CD14-positive monocyte (primary cell): ENCODE data around the gene METTL24. TPM values are rescaled to one million over a fixed set of nuclear protein-coding genes. Genes with fewer than 3 reads are reported as not detected.

ENCODE experiments used
- DNase-seq, 3 donors: peaks; one replicate each; pipeline ENCODE4 v3.0.0-alpha.2; 2011 to 2022
- H2AFZ ChIP-seq: 2 replicates; pipeline ENCODE4 v1.6.0; 2012; ENCODE audit warnings: mild to moderate bottlenecking, low read depth, low read length, inconsistent platforms; ENCODE audit not compliant: insufficient read depth, poor library complexity, severe bottlenecking
- H3K27ac ChIP-seq, 2 donors: 1 replicate in 1 of 2; 2 replicates in 1 of 2; pipeline ENCODE4 v1.5.1; 2012 to 2013; ENCODE audit warnings: low read length in 2 of 2, control low read depth in 1 of 2, inconsistent platforms in 1 of 2, low read depth in 1 of 2, mild to moderate bottlenecking in 1 of 2
- H3K27me3 ChIP-seq, 2 donors: one replicate each; pipeline versions ENCODE4 v1.6.0 to v1.6.1; 2011 to 2013; ENCODE audit warnings: low read length in 2 of 2; ENCODE audit not compliant: control insufficient read depth in 2 of 2, insufficient read depth in 2 of 2
- H3K36me3 ChIP-seq, 2 donors: replicated peaks in 1 of 2; 1 replicate in 1 of 2; 2 replicates in 1 of 2; pipeline versions ENCODE4 v1.5.1 to v1.6.1; 2012 to 2013; ENCODE audit warnings: low read length in 2 of 2, control low read depth in 1 of 2, inconsistent platforms in 1 of 2, mild to moderate bottlenecking in 1 of 2; ENCODE audit not compliant: insufficient read depth in 2 of 2, control insufficient read depth in 1 of 2
- H3K4me1 ChIP-seq, 2 donors: 1 replicate in 1 of 2; 2 replicates in 1 of 2; pipeline versions ENCODE4 v1.5.1 to v1.6.1; 2012 to 2013; ENCODE audit warnings: low read length in 2 of 2, control low read depth in 1 of 2, inconsistent platforms in 1 of 2, mild to moderate bottlenecking in 1 of 2, moderate library complexity in 1 of 2; ENCODE audit not compliant: insufficient read depth in 2 of 2, control insufficient read depth in 1 of 2
- H3K4me2 ChIP-seq: replicated peaks from 2 replicates; pipeline ENCODE3; 2012; ENCODE audit warnings: low read length, moderate library complexity, mild to moderate bottlenecking; ENCODE audit not compliant: poor library complexity, severe bottlenecking; ENCODE audit errors: extremely low read depth
- H3K4me3 ChIP-seq, 3 experiments: fragments of 200-600 bp in 1 of 3; sonication (generic) in 1 of 3; replicated peaks in 1 of 3; 1 replicate in 2 of 3; 2 replicates in 1 of 3; pipeline ENCODE4 v1.5.1; 2011 to 2013; ENCODE audit warnings: low read length in 3 of 3, mild to moderate bottlenecking in 3 of 3, control low read depth in 2 of 3, low read depth in 2 of 3, inconsistent platforms in 1 of 3, moderate library complexity in 1 of 3
- H3K79me2 ChIP-seq: 2 replicates; pipeline ENCODE4 v1.6.0; 2012; ENCODE audit warnings: mild to moderate bottlenecking, control low read depth, inconsistent platforms, low read length, moderate library complexity; ENCODE audit not compliant: insufficient read depth
- H3K9ac ChIP-seq: 2 replicates; pipeline ENCODE4 v1.6.0; 2017; ENCODE audit warnings: low read length, mild to moderate bottlenecking; ENCODE audit not compliant: insufficient read depth, poor library complexity, severe bottlenecking
- H3K9me3 ChIP-seq, 2 donors: replicated peaks in 1 of 2; 1 replicate in 1 of 2; 2 replicates in 1 of 2; pipeline versions ENCODE4 v1.5.1 to v1.6.1; 2012 to 2013; ENCODE audit warnings: low read length in 2 of 2, control low read depth in 1 of 2; ENCODE audit not compliant: control insufficient read depth in 1 of 2, insufficient read depth in 1 of 2
- H4K20me1 ChIP-seq: 2 replicates; pipeline ENCODE4 v1.6.0; 2012; ENCODE audit warnings: mild to moderate bottlenecking, low read length, control low read depth, moderate library complexity; ENCODE audit not compliant: insufficient read depth
- H3K27ac Mint-ChIP-seq, 7 donors: one replicate each; pipeline ENCODE4 v1.8.0; 2020; ENCODE audit warnings: mild to moderate bottlenecking in 7 of 7, mixed read lengths in 7 of 7, moderate library complexity in 6 of 7, inconsistent platforms in 2 of 7
- H3K27me3 Mint-ChIP-seq, 3 donors: one replicate each; pipeline ENCODE4 v1.8.0; 2021 to 2022; ENCODE audit warnings: low read depth in 3 of 3, mild to moderate bottlenecking in 3 of 3, mixed read lengths in 3 of 3, moderate library complexity in 3 of 3, inconsistent platforms in 1 of 3
- H3K36me3 Mint-ChIP-seq, 2 donors: one replicate each; pipeline ENCODE4 v1.8.0; 2020; ENCODE audit warnings: mixed read lengths in 2 of 2, inconsistent platforms in 1 of 2, mild to moderate bottlenecking in 1 of 2
- H3K4me1 Mint-ChIP-seq: one replicate; pipeline ENCODE4 v1.8.0; 2020; ENCODE audit warnings: mild to moderate bottlenecking, mixed read lengths
- H3K4me3 Mint-ChIP-seq, 2 donors: one replicate each; pipeline ENCODE4 v1.8.0; 2020; ENCODE audit warnings: mild to moderate bottlenecking in 2 of 2, mixed read lengths in 2 of 2, moderate library complexity in 1 of 2
- H3K9me3 Mint-ChIP-seq, 7 donors: one replicate each; pipeline ENCODE4 v1.8.0; 2020 to 2022; ENCODE audit warnings: mixed read lengths in 7 of 7, mild to moderate bottlenecking in 6 of 7, moderate library complexity in 6 of 7, inconsistent platforms in 2 of 7
- CTCF ChIP-seq: fragments of 200-600 bp; IDR thresholded peaks from one replicate; pipeline ENCODE4 v1.8.0; 2022; ENCODE audit warnings: antibody characterized with exemption, mild to moderate bottlenecking
- WGBS: methylation state at CpG from one replicate; pipeline ENCODE4 v1.1.5; 2013; ENCODE audit warnings: missing lambda C conversion rate; ENCODE audit not compliant: insufficient coverage; 5-methylcytosine and 5-hydroxymethylcytosine counted together
- intact Hi-C, 2 donors: fragments of 100-400 bp; cut with micrococcal nuclease; formaldehyde crosslinking; loops; one replicate each; pipeline versions ENCODE4 v1.15.0 to v1.15.1; 2023
- polyA plus RNA-seq, 3 donors: library from polyadenylated mRNA; depleted of rRNA in 1 of 3; unstranded in 2 of 3; stranded (reverse) in 1 of 3; fragments of 300-500 nt in 2 of 3; fragments of >200 nt in 1 of 3; fragmentation: Illumina TruSeq in 2 of 3; gene quantifications; 1 replicate in 2 of 3; 2 replicates in 1 of 3; pipeline ENCODE4 v1.2.3, GENCODE V29; 2012 to 2021

METTL24 gene
- polyA plus RNA-seq, 3 donors, result not detected

GRCh38 chr6:110287462-110288341, 70.4 kb downstream of the METTL24 start:
- WGBS, result 90% methylated on average over 7 of the region's 8 CpGs
- no peak for TF ChIP-seq CTCF
- peaks cover 0 to 2% (median 0%) of the 10 kb centered on the region in 3 donors for H3K27me3 Mint-ChIP-seq
- no peaks in the 10 kb centered on the region for H3K27me3 ChIP-seq
- no peak overlapping the region for H3K9ac ChIP-seq
- no peaks in the 10 kb centered on the region for H3K79me2 ChIP-seq
- H3K9me3 ChIP-seq, result no peaks in the 10 kb centered on the region
- intact Hi-C loops, result no loop called here
- no peak overlapping the region for H2AFZ ChIP-seq
- no peaks in the 10 kb centered on the region for H4K20me1 ChIP-seq
- no peak overlapping the region for H3K4me3 Mint-ChIP-seq
- no peaks in the 10 kb centered on the region for H3K4me1 Mint-ChIP-seq
- no peak overlapping the region for H3K4me2 ChIP-seq
- no peaks in the 10 kb centered on the region for H3K36me3 Mint-ChIP-seq
- DNase-seq, result no peak
- H3K4me1 ChIP-seq, result no peaks in the 10 kb centered on the region
- peaks cover 0 to 5% (median 3%) of the 10 kb centered on the region in 7 donors for H3K9me3 Mint-ChIP-seq
- H3K27ac ChIP-seq, result no peak overlapping the region
- H3K4me3 ChIP-seq, result no peak overlapping the region
- no peak overlapping the region for H3K27ac Mint-ChIP-seq
- H3K36me3 ChIP-seq, result no peaks in the 10 kb centered on the region

- H2AFZ ChIP-seq, result no peak overlapping the region
- H3K4me2 ChIP-seq, result no peak overlapping the region
- 59% methylated on average over 2 of the region's 7 CpGs for WGBS
- Mint-ChIP-seq H3K9me3 (peaks cover 0 to 5% (median 3%) of the 10 kb centered on the region in 7 donors), H3K4me3 (no peak overlapping the region), H3K27me3 (peaks cover 0 to 6% (median 2%) of the 10 kb centered on the region in 3 donors), H3K36me3 (no peaks in the 10 kb centered on the region), H3K4me1 (no peaks in the 10 kb centered on the region), H3K27ac (no peak overlapping the region)
- no peaks in the 10 kb centered on the region for H3K4me1 ChIP-seq
- no peak overlapping the region for H3K27ac ChIP-seq
- no peaks in the 10 kb centered on the region for H3K9me3 ChIP-seq
- H4K20me1 ChIP-seq, result no peaks in the 10 kb centered on the region
- H3K27me3 ChIP-seq, result no peaks in the 10 kb centered on the region
- H3K79me2 ChIP-seq, result no peaks in the 10 kb centered on the region
- no peak for DNase-seq
- H3K36me3 ChIP-seq, result no peaks in the 10 kb centered on the region
- H3K4me3 ChIP-seq, result no peak overlapping the region
- no peak for TF ChIP-seq CTCF
- intact Hi-C loops, result no loop called here
- H3K9ac ChIP-seq, result no peak overlapping the region
These were observed 72.7 kb downstream of the METTL24 start for GRCh38 chr6:110285306-110286060.
